Measurements from ENCODE around the gene B4GALT2.

GRCh38 chr1:43974443-43975248 is 4.4 kb upstream of the B4GALT2 start, which contains the start of gene ATP6V0B:
- TF ChIP-seq, protein P1, sequence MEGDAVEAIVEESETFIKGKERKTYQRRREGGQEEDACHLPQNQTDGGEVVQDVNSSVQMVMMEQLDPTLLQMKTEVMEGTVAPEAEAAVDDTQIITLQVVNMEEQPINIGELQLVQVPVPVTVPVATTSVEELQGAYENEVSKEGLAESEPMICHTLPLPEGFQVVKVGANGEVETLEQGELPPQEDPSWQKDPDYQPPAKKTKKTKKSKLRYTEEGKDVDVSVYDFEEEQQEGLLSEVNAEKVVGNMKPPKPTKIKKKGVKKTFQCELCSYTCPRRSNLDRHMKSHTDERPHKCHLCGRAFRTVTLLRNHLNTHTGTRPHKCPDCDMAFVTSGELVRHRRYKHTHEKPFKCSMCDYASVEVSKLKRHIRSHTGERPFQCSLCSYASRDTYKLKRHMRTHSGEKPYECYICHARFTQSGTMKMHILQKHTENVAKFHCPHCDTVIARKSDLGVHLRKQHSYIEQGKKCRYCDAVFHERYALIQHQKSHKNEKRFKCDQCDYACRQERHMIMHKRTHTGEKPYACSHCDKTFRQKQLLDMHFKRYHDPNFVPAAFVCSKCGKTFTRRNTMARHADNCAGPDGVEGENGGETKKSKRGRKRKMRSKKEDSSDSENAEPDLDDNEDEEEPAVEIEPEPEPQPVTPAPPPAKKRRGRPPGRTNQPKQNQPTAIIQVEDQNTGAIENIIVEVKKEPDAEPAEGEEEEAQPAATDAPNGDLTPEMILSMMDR (IDR thresholded peaks at IDR 0.05), result peak in 4 of 6 experiments; percentile 35 to 58 (median 51)
- TF ChIP-seq POLR2A (IDR thresholded peaks at IDR 0.05), result peak; percentile 83 to 88

Data from Peyer's patch (tissue), 4 donors.